Pancreas (tissue), 10 donors: ENCODE results near the gene RPS3. TPM values are rescaled to one million over a fixed set of nuclear protein-coding genes. Genes with fewer than 3 reads are reported as not detected.

Source experiments
- ATAC-seq, 4 donors: fragments of 200-7000 bp; cut with Tn5 transposase; one replicate each; pipeline versions ENCODE4 v1.8.0 to v1.9.1; 2020; ENCODE audit warnings: mild to moderate bottlenecking in 4 of 4, moderate library complexity in 4 of 4
- DNase-seq, 6 donors: peaks; one replicate each; pipeline ENCODE4 v3.0.0-alpha.2; 2020
- FAIRE-seq: peaks from 2 replicates; lab custom pipeline; 2012; peaks lifted over from hg19 to GRCh38; lab: Jason Lieb, UNC
- H3K27ac ChIP-seq, 4 donors: fragments of 200-600 bp; sonication (generic); 1 replicate in 3 of 4; 2 replicates in 1 of 4; pipeline versions ENCODE4 v1.5.0 to v1.8.0; 2020
- H3K27me3 ChIP-seq, 4 donors: fragments of 200-600 bp; one replicate each; pipeline ENCODE4 v1.8.0; 2021
- H3K36me3 ChIP-seq, 3 donors: fragments of 200-600 bp; sonication (generic) in 1 of 3; one replicate each; pipeline versions ENCODE4 v1.5.0 to v1.8.0; 2020 to 2021
- H3K4me1 ChIP-seq, 3 donors: fragments of 200-600 bp; one replicate each; pipeline ENCODE4 v1.8.0; 2021
- H3K4me3 ChIP-seq, 4 donors: fragments of 200-600 bp; sonication (generic) in 2 of 4; one replicate each; pipeline versions ENCODE4 v1.5.0 to v1.8.0; 2020 to 2021
- H3K9me3 ChIP-seq, 4 donors: fragments of 200-600 bp; one replicate each; pipeline ENCODE4 v1.8.0; 2021
- WGBS, 2 donors: extraction: QIAGEN DNeasy Blood & Tissue Kit; methylation state at CpG; one replicate each; pipeline ENCODE4 v1.1.7; 2013; 5-methylcytosine and 5-hydroxymethylcytosine counted together
- intact Hi-C, 3 donors: fragments of 100-400 bp; cut with DNase I; formaldehyde crosslinking; loops; one replicate each; pipeline versions ENCODE4 v1.11.1 to v1.14.2; 2022
- polyA plus RNA-seq, 2 donors: library from polyadenylated mRNA; stranded (reverse); fragments of 200-250 nt; gene quantifications; one replicate each; pipeline ENCODE4 v1.2.3, GENCODE V29; 2013
- total RNA-seq, 6 donors: library from RNA; stranded (reverse); fragmentation: NEBNext Ultra II Directional in 4 of 6; extraction: Animal tissue kit (Norgen Biotek cat#: 25700) in 4 of 6; gene quantifications; one replicate each; pipeline versions ENCODE4 v1.2.1 to v1.2.4, GENCODE V29; 2021 to 2023
- TF ChIP-seq, protein P1 (sequence below), 4 donors: fragments of 200-600 bp; sonication (generic) in 3 of 4; IDR thresholded peaks; one replicate each; pipeline versions ENCODE4 v1.5.0 to v1.8.0; 2021; ENCODE audit warnings: antibody characterized with exemption in 4 of 4
- donor health status: healthy with polysubstance abuse.
- donor health status: DM: no; HTN: no; CAD: no; lungs with moderate emphysema.
- donor health status: DM: no; HTN: no; CAD: no.
- donor health status: control.
- donor health status: control.
- donor health status: Bipolar disorder and iron deficiency.
- donor health status: DM: yes; HTN: yes; CAD: no.
- donor health status: DM: no; HTN: no; CAD: no.
- donor health status: DM: no; HTN: no; CAD: no.
- donor health status: DM: yes; HTN: yes; CAD: no.

The RPS3 gene
- total and polyA plus RNA-seq, 8 donors: 824 to 1,938 (median 1,393) TPM

DNA sequence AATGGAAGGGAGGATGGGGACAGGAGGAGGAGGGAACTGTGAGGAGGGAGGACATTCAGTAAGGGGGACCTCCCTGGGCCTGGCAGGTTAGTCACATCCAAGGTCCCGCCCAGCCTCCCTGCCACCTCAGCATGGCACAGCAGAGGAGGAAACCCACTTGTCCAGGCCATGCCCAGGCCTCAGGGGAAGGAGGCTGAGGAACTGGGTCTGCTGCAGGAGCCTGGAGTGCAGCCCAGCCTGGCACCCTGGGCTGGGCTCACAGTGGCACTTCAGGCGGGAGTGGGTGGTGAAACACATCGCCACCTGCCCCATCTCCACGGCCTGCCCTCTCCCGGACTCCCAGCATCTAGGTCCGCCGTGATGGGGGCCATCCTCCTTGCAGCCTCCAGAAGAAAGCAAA is 50.9 kb downstream of the RPS3 start:
- intact Hi-C loops: no loop called here
- Histone ChIP-seq H3K27ac (no peak overlapping the region), H3K36me3 (no peaks in the 10 kb centered on the region), H3K9me3 (no peaks in the 10 kb centered on the region), H3K27me3 (no peaks in the 10 kb centered on the region), H3K4me3 (no peak overlapping the region), H3K4me1 (peaks cover 9 to 17% (median 13%) of the 10 kb centered on the region in 3 donors)
- WGBS, 2 donors: 91 to 96% methylated on average over 7 of the region's 7 CpGs
- peak in 1 of 6 donors; percentile 65 for DNase-seq
- TF ChIP-seq, protein P1, sequence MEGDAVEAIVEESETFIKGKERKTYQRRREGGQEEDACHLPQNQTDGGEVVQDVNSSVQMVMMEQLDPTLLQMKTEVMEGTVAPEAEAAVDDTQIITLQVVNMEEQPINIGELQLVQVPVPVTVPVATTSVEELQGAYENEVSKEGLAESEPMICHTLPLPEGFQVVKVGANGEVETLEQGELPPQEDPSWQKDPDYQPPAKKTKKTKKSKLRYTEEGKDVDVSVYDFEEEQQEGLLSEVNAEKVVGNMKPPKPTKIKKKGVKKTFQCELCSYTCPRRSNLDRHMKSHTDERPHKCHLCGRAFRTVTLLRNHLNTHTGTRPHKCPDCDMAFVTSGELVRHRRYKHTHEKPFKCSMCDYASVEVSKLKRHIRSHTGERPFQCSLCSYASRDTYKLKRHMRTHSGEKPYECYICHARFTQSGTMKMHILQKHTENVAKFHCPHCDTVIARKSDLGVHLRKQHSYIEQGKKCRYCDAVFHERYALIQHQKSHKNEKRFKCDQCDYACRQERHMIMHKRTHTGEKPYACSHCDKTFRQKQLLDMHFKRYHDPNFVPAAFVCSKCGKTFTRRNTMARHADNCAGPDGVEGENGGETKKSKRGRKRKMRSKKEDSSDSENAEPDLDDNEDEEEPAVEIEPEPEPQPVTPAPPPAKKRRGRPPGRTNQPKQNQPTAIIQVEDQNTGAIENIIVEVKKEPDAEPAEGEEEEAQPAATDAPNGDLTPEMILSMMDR (IDR thresholded peaks at IDR 0.05): no peak
- no peak for ATAC-seq
- no peak for FAIRE-seq

DNA sequence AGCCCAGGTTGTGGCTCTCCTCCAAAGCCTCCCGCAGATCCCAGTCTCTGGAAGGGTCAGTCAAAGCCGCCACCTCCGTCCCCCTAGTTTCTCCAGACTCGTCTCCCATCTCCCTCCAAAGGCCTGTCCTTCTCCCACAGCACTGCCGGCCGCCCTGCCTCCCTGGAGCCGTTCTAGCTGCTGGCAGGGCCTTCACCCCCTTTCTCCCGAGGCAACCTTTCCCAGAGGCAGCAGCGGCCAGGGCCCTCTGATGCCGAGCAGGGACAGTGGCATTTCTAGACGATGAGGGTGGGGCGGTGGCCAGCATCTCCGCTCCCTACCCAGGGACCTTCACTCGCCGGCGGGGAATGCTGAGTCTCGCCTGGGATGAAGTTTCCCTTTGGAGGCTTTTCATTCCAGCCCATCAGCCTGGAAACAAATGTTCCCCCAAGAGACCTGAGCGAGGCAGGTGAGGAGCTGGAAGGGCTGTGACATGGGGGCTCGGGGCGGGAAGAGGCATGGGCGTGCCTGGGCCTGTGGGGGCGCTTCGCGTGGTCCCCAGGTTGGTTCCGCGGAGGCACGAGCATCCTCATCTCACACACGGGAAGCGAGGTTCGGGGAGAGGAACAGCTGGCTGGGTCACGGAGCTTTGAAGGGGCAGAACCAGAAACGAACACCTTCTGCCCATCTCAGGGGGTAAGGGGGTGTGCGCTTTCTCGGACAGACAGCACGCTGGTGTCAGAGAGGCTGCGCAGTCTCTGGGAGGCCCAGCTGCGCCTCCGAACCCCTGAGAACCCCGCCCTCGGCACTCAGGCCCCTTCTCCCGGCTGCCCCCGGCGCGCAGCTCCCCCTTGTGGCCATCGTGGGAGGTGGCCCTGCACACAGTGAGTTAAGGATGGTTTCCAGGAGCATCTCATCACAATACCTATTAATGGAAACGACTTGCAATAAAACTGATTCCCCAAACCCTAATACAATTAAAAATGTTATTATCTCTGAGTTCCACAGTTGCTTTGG is 51.8 kb downstream of the RPS3 start:
- TF ChIP-seq, protein P1 (IDR thresholded peaks at IDR 0.05): peak; percentile 12 to 44 (median 20)
- no peak for FAIRE-seq
- DNase-seq: peak in 1 of 6 donors; percentile 55
- intact Hi-C loops: no loop called here
- Histone ChIP-seq H3K4me3 (no peak overlapping the region), H3K27ac (no peak overlapping the region), H3K4me1 (peaks cover 12 to 17% (median 13%) of the 10 kb centered on the region in 3 donors), H3K27me3 (no peaks in the 10 kb centered on the region), H3K36me3 (no peaks in the 10 kb centered on the region), H3K9me3 (no peaks in the 10 kb centered on the region)
- ATAC-seq: no peak
- WGBS, 2 donors: 83% methylated on average over 41 to 46 of the region's 46 CpGs

DNA sequence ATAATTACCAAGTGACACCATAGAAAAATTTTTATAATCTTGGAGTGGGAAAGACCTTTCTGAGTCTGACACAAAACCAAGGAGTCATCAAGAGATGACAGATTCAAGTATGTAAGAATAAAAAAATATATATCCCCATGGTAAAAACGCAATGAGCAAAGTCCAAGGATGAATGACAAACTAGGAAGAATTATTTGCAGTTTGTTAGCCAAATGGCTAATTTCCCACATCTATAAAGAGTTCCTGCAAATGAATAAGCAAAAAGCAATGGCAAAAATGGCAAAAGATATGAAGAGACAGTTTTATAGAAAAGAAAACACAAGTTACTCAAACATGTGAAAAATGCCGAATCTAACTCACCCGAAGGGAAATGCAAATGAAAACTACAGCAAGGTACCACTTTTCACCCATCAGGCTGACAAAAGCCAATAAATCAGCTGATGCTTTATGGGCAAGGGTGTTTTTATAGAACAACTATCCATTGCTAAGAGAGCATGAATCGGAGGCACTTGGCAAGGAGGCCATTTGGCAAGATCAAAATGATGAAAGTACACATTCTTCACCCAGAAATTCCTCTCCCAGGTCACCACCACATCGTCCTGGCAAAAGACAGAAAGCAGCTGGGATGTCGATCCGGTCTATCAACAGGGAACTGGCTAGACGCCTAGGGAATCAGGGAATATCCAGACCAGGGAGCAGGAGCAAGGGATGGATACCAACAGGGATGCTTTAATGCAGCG is 54.8 kb downstream of the RPS3 start:
- no peaks in the 10 kb centered on the region for H3K36me3 ChIP-seq
- ATAC-seq: peak; percentile 47 to 59 (median 53)
- intact Hi-C loops: no loop called here
- H3K4me3 ChIP-seq: no peak overlapping the region
- TF ChIP-seq, protein P1 (IDR thresholded peaks at IDR 0.05): no peak
- H3K27me3 ChIP-seq: no peaks in the 10 kb centered on the region
- H3K9me3 ChIP-seq: no peaks in the 10 kb centered on the region
- 24 to 27% methylated on average over 9 of the region's 9 CpGs for WGBS, 2 donors
- no peak for DNase-seq
- FAIRE-seq: no peak
- H3K27ac ChIP-seq: peak overlapping the region in 1 of 4 donors; percentile 20
- peaks cover 12 to 17% (median 13%) of the 10 kb centered on the region in 3 donors for H3K4me1 ChIP-seq

DNA sequence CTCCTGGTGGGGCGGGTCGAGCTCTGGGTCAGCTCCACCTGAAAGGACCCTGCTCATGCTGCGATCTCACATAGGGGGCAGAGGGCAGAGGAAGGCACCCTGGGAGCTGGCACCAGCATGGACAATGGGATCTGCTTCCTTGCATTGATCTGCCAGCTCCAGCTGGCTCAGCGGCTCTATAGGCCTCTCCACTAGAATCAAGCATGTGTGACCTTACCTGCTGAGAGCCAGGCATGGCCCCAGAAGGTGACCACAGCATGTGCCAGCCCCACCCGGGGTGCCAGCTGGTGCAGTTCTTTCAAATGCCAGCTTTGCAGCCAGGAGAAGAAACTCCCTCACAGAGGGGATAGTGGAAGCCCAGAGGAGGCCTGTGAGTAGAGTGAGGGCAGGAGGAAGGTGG is 55.7 kb downstream of the RPS3 start:
- H3K27me3 ChIP-seq: no peaks in the 10 kb centered on the region
- WGBS, 2 donors: 49 to 59% methylated on average over 5 of the region's 5 CpGs
- peaks cover 12 to 17% (median 13%) of the 10 kb centered on the region in 3 donors for H3K4me1 ChIP-seq
- ATAC-seq: peak; percentile 51 to 82 (median 68)
- DNase-seq: peak in 4 of 6 donors; percentile 36 to 72 (median 50)
- H3K27ac ChIP-seq: peak overlapping the region in 1 of 4 donors; percentile 30
- H3K9me3 ChIP-seq: no peaks in the 10 kb centered on the region
- intact Hi-C loops: no loop called here
- no peak overlapping the region for H3K4me3 ChIP-seq
- TF ChIP-seq, protein P1 (IDR thresholded peaks at IDR 0.05): no peak
- H3K36me3 ChIP-seq: no peaks in the 10 kb centered on the region
- no peak for FAIRE-seq

Other genes with a start within 250 kb of the RPS3 start
- gene SLCO2B1, start 248.4 kb upstream of the RPS3 start, total RNA-seq: 10 to 100 TPM; 10.3 to 71.4 (median 31.5) TPM
- 1 to 10 TPM; 3.6 to 9.7 TPM for gene SLCO2B1, start 248.4 kb upstream of the RPS3 start, polyA plus RNA-seq
- under 1 TPM in 5 of 6 donors, not detected in 1; 0.08 to 0.28 (median 0.12) TPM for gene TPBGL, start 158.7 kb upstream of the RPS3 start, total RNA-seq
- under 1 TPM; 0.04 to 0.07 TPM for gene TPBGL, start 158.7 kb upstream of the RPS3 start, polyA plus RNA-seq
- gene ARRB1, start 47.9 kb upstream of the RPS3 start, total RNA-seq: 10 to 100 TPM; 30.3 to 68.1 (median 33.8) TPM
- gene ARRB1, start 47.9 kb upstream of the RPS3 start, polyA plus RNA-seq: 10 to 100 TPM in 1 of 2 donors, 1 to 10 TPM in 1; 7.8 to 12.7 TPM
- gene KLHL35, start 33.7 kb downstream of the RPS3 start, total RNA-seq: 1 to 10 TPM in 5 of 6 donors, under 1 TPM in 1; 0.97 to 3.1 (median 1.7) TPM
- 1 to 10 TPM; 1.7 to 2.5 TPM for gene KLHL35, start 33.7 kb downstream of the RPS3 start, polyA plus RNA-seq
- 10 to 100 TPM; 24.3 to 72.7 (median 31.8) TPM for gene GDPD5, start 126.4 kb downstream of the RPS3 start, total RNA-seq
- 10 to 100 TPM; 33.4 to 92.9 TPM for gene GDPD5, start 126.4 kb downstream of the RPS3 start, polyA plus RNA-seq
- gene SERPINH1, start 162.7 kb downstream of the RPS3 start, total RNA-seq: 10 to 100 TPM in 5 of 6 donors, 1 to 10 TPM in 1; 9.3 to 87.7 (median 18.2) TPM
- 10 to 100 TPM; 22.7 to 25.9 TPM for gene SERPINH1, start 162.7 kb downstream of the RPS3 start, polyA plus RNA-seq